HCT116 (cell line): ENCODE data around the gene TMEM94. TPM values are rescaled to one million over a fixed set of nuclear protein-coding genes. Genes with fewer than 3 reads are reported as not detected.
A peak's percentile ranks its signal among the peaks of the same experiment; 100 is the strongest.

Experiments
- ATAC-seq: fragments of 200-7000 bp; cut with Tn5 transposase; 2 replicates; pipeline ENCODE4 v1.9.1; 2020; ENCODE audit warnings: mild to moderate bottlenecking, moderate library complexity
- BruUV-seq: library from RNA; stranded (reverse); fragments of 400-500 nt; replicated peaks from 2 replicates; lab custom pipeline; 2021; lab: Mats Ljungman, UMichigan
- CTCF ChIA-PET: fragments of 300-600 bp; sonication (Branson Sonifier 250); formaldehyde crosslinking; loops from one replicate; lab custom pipeline; 2021; ENCODE audit warnings: antibody characterized with exemption; lab: Charles Lee
- POLR2A ChIA-PET: fragments of 300-600, 350-600 bp; sonication (Branson Sonifier 250); formaldehyde crosslinking; loops from one replicate; lab custom pipeline; 2021; ENCODE audit warnings: antibody characterized with exemption; lab: Charles Lee
- RAD21 ChIA-PET, 2 experiments: fragments of 300-600 bp; sonication (Branson Sonifier 250); formaldehyde crosslinking; loops; one replicate each; lab custom pipeline; 2023; ENCODE audit warnings: low total read pairs in 2 of 2; ENCODE audit not compliant: uncharacterized antibody in 2 of 2, unreplicated experiment in 2 of 2, low non-redundant PET in 1 of 2; lab: Charles Lee
- DNase-seq: peaks from one replicate; pipeline ENCODE4 v3.0.0-alpha.2; 2010; ENCODE audit warnings: low read depth, low spot score
- H2AFZ ChIP-seq: fragments of 200-600 bp; shearing (Covaris generic), sonication (generic); 2 replicates; pipeline ENCODE4 v1.6.1; 2017; ENCODE audit warnings: low read depth, mixed run types, mixed read lengths, antibody characterized with exemption, low read length; ENCODE audit not compliant: poor library complexity, severe bottlenecking
- H3K27ac ChIP-seq: 2 replicates; pipeline ENCODE4 v1.5.1; 2012; ENCODE audit warnings: low read depth, low read length
- H3K27me3 ChIP-seq: fragments of 200-600 bp; sonication (generic); 2 replicates; pipeline ENCODE4 v1.6.1; 2016; ENCODE audit warnings: mixed run types, low read length, mixed read lengths; ENCODE audit not compliant: insufficient read depth
- H3K36me3 ChIP-seq, 2 experiments: fragments of 200-500 bp in 1 of 2; fragments of 200-600 bp in 1 of 2; sonication (Bioruptor generic) in 1 of 2; sonication (generic) in 1 of 2; 2 replicates each; pipeline versions ENCODE4 v1.5.1 to v1.6.1; 2014 to 2016; ENCODE audit warnings: low read length in 2 of 2, inconsistent platforms in 1 of 2, mixed read lengths in 1 of 2, mixed run types in 1 of 2; ENCODE audit not compliant: insufficient read depth in 2 of 2, control insufficient read depth in 1 of 2
- H3K4me1 ChIP-seq, 2 experiments: fragments of 200-600 bp in 1 of 2; sonication (generic) in 1 of 2; 2 replicates each; pipeline versions ENCODE4 v1.5.1 to v1.6.1; 2012 to 2017; ENCODE audit warnings: low read length in 2 of 2, inconsistent platforms in 1 of 2, mild to moderate bottlenecking in 1 of 2, mixed read lengths in 1 of 2, mixed run types in 1 of 2, moderate library complexity in 1 of 2; ENCODE audit not compliant: insufficient read depth in 2 of 2, control insufficient read depth in 1 of 2
- H3K4me2 ChIP-seq: fragments of 200-600 bp; sonication (generic); 2 replicates; pipeline ENCODE4 v1.6.1; 2017; ENCODE audit warnings: mixed run types, low read length, mixed read lengths
- H3K4me3 ChIP-seq, 2 experiments: fragments of 200-600 bp in 1 of 2; sonication (generic) in 1 of 2; replicated peaks in 1 of 2; 2 replicates each; pipeline ENCODE4 v1.5.1; 2011 to 2016; ENCODE audit warnings: low read length in 2 of 2, control low read depth in 1 of 2, low read depth in 1 of 2, mild to moderate bottlenecking in 1 of 2, mixed read lengths in 1 of 2, mixed run types in 1 of 2
- H3K79me2 ChIP-seq: fragments of 200-600 bp; sonication (generic); 2 replicates; pipeline ENCODE4 v1.6.1; 2017; ENCODE audit warnings: mild to moderate bottlenecking, mixed run types, low read length, moderate library complexity, mixed read lengths; ENCODE audit not compliant: insufficient read depth
- H3K9ac ChIP-seq: fragments of 200-600 bp; sonication (generic); 2 replicates; pipeline ENCODE4 v1.6.1; 2016; ENCODE audit warnings: low read length, mixed read lengths
- H3K9me2 ChIP-seq: fragments of 200-600 bp; sonication (generic), shearing (Covaris generic); 2 replicates; pipeline ENCODE4 v1.6.1; 2017; ENCODE audit warnings: mixed run types, mild to moderate bottlenecking, moderate library complexity; ENCODE audit not compliant: insufficient read depth
- H3K9me3 ChIP-seq, 2 experiments: fragments of 200-500 bp in 1 of 2; fragments of 200-600 bp in 1 of 2; sonication (Bioruptor generic) in 1 of 2; sonication (generic) in 1 of 2; 2 replicates each; pipeline ENCODE4 v1.6.1; 2014 to 2017; ENCODE audit warnings: low read length in 2 of 2, mixed read lengths in 2 of 2, inconsistent platforms in 1 of 2, low read depth in 1 of 2, mild to moderate bottlenecking in 1 of 2, mixed run types in 1 of 2, moderate library complexity in 1 of 2; ENCODE audit not compliant: control insufficient read depth in 1 of 2, insufficient read depth in 1 of 2
- H4K20me1 ChIP-seq: fragments of 200-600 bp; sonication (generic), shearing (Covaris generic); 2 replicates; pipeline ENCODE4 v1.6.1; 2017; ENCODE audit warnings: mixed run types, mild to moderate bottlenecking, moderate library complexity; ENCODE audit not compliant: insufficient read depth
- EGR1 ChIP-seq: IDR thresholded peaks from 2 replicates; pipeline ENCODE4 v1.6.1; 2012; ENCODE audit warnings: low read depth
- ELF1 ChIP-seq: IDR thresholded peaks from 2 replicates; pipeline ENCODE4 v1.6.1; 2012; ENCODE audit warnings: low read depth, borderline replicate concordance
- JUND ChIP-seq: IDR thresholded peaks from 2 replicates; pipeline ENCODE4 v1.6.1; 2012
- MAX ChIP-seq: IDR thresholded peaks from 2 replicates; pipeline ENCODE4 v1.6.1; 2012
- POLR2A ChIP-seq: IDR thresholded peaks from 2 replicates; pipeline ENCODE4 v1.7.0; 2011; ENCODE audit warnings: borderline replicate concordance; ENCODE audit not compliant: insufficient read depth, insufficient read length; ENCODE audit errors: extremely low read depth
- POLR2AphosphoS5 ChIP-seq: IDR thresholded peaks from 2 replicates; pipeline ENCODE4 v1.6.1; 2011; ENCODE audit warnings: mild to moderate bottlenecking, low read depth, low read length, moderate library complexity
- REST ChIP-seq: IDR thresholded peaks from 2 replicates; pipeline ENCODE4 v1.6.1; 2012; ENCODE audit warnings: low read depth
- SP1 ChIP-seq: IDR thresholded peaks from 2 replicates; pipeline ENCODE4 v1.6.1; 2012; ENCODE audit warnings: low read depth
- SRF ChIP-seq: IDR thresholded peaks from 2 replicates; pipeline ENCODE4 v1.6.1; 2012; ENCODE audit warnings: low read depth
- TCF7L2 ChIP-seq: IDR thresholded peaks from 2 replicates; pipeline ENCODE4 v1.7.0; 2011; ENCODE audit warnings: borderline replicate concordance, inconsistent platforms; ENCODE audit not compliant: insufficient read depth, insufficient read length; ENCODE audit errors: extremely low read depth
- YY1 ChIP-seq: IDR thresholded peaks from 2 replicates; pipeline ENCODE4 v1.6.1; 2011; ENCODE audit warnings: low read length, low read depth, moderate library complexity, mild to moderate bottlenecking; ENCODE audit not compliant: insufficient replicate concordance; ENCODE audit errors: extremely low read depth
- ZFX ChIP-seq: fragments of 450-650 bp; IDR thresholded peaks from 2 replicates; pipeline ENCODE4 v1.6.1; 2017
- intact Hi-C: fragments of 100-400 bp; cut with micrococcal nuclease; formaldehyde crosslinking; loops from 2 replicates; pipeline ENCODE4 v1.10.0; 2022
- total RNA-seq: library from RNA; stranded (reverse); gene quantifications from one replicate; pipeline ENCODE4 v1.2.1, GENCODE V29; 2021; ENCODE audit not compliant: unreplicated experiment

Gene TMEM94
- total RNA-seq, 1 experiment from 2014 or later, result 75.4 TPM

- H3K36me3 ChIP-seq, result peaks cover 7 to 41% of the 10 kb centered on the region in 2 experiments
- no peak overlapping the region for H2AFZ ChIP-seq
- H4K20me1 ChIP-seq, result no peaks in the 10 kb centered on the region; the same call in 1 of the 2 replicates
- peak overlapping the region; percentile 86 for H3K27ac ChIP-seq
- TF ChIP-seq ZFX (peak; percentile 69; the same call in 1 of the 2 replicates), SRF (no peak), POLR2AphosphoS5 (peak; percentile 73), YY1 (no peak)
- no TSS peak for BruUV-seq
- peaks cover 78% of the 10 kb centered on the region for H3K79me2 ChIP-seq
- H3K9ac ChIP-seq, result peak overlapping the region; percentile 83
- H3K9me2 ChIP-seq, result no peaks in the 10 kb centered on the region
- no peaks in the 10 kb centered on the region for H3K9me3 ChIP-seq
- peaks cover 28 to 60% of the 10 kb centered on the region in 2 experiments for H3K4me1 ChIP-seq
- peak overlapping the region; percentile 99 for H3K4me2 ChIP-seq
- peak overlapping the region; percentile 87 to 91 for H3K4me3 ChIP-seq
- ATAC-seq, result no peak
- H3K27me3 ChIP-seq, result no peaks in the 10 kb centered on the region
- intact Hi-C loops, result loop anchor here (1.0 to 10.0 kb wide), 5 partner anchors 87 to 243 kb away; partner anchors contain the start of genes MIF4GD, SLC25A19 and SMIM5
- RAD21 ChIA-PET, result no interaction called here
- DNase-seq, result no peak
- CTCF ChIA-PET, result interaction anchor here (0.7 to 1.0 kb wide), 2 partner anchors 10 to 118 kb away, joined by 3 read pairs; partner anchors contain the start of genes LLGL2 and SMIM5
- POLR2A ChIA-PET, result no interaction called here
Observed at GRCh38 chr17:75514919-75515495, 58.6 kb downstream of the TMEM94 start.

GRCh38 chr17:75515496-75516254, 59.2 kb downstream of the TMEM94 start, which contains the start of gene CASKIN2:
Gene CASKIN2, minus strand, starts transcription at chr17:75515537. Its CDS starts 1,733 bp downstream, at chr17:75513804.
- Histone ChIP-seq H3K4me3 (peak within 1 kb of the TSS; percentile 87 to 91), H2AFZ (peak within 1 kb of the TSS; percentile 66), H4K20me1 (no peaks in the 10 kb centered on the region; the same call in 1 of the 2 replicates), H3K9ac (peak within 1 kb of the TSS; percentile 83), H3K4me2 (peak within 1 kb of the TSS; percentile 99), H3K79me2 (peaks cover 71% of the 10 kb centered on the region), H3K9me3 (no peaks in the 10 kb centered on the region), H3K4me1 (peaks cover 28 to 60% of the 10 kb centered on the region in 2 experiments), H3K9me2 (no peaks in the 10 kb centered on the region), H3K27me3 (no peaks in the 10 kb centered on the region), H3K27ac (peak within 1 kb of the TSS; percentile 86), H3K36me3 (peaks cover 12 to 37% of the 10 kb centered on the region in 2 experiments)
- intact Hi-C loops, result loop anchor here (1.0 to 10.0 kb wide), 6 partner anchors 87 to 243 kb away; partner anchors contain the start of genes MIF4GD, SLC25A19 and SMIM5
- ATAC-seq (peak; percentile 77), DNase-seq (peak; percentile 88)
- ChIA-PET POLR2A (interaction anchor here (0.8 to 1.4 kb wide), 5 partner anchors 9 to 264 kb away, joined by 3 to 15 read pairs (median 5); partner anchors contain the start of gene LLGL2), CTCF (interaction anchor here (0.8 to 2.6 kb wide), 20 partner anchors 9 to 402 kb away, joined by 3 to 39 read pairs (median 6); partner anchors contain the start of genes GALK1, GGA3, GRB2 and LLGL2), RAD21 (interaction anchor here (1.3 to 1.5 kb wide), 3 partner anchors 9 to 232 kb away, joined by 3 to 10 read pairs (median 9); partner anchors contain the start of gene LLGL2 (in 1 of the 2))
- BruUV-seq, result no TSS peak
- TF ChIP-seq SP1 (peak; percentile 40), ZFX (no peak), EGR1 (peak; percentile 92), POLR2A (no peak), REST (peak; percentile 91; the same call in 1 of the 2 replicates), MAX (peak; percentile 91), TCF7L2 (peak; percentile 4), JUND (no peak), ELF1 (no peak)
